A549 (cell line): ENCODE data around the gene LRRC3.

Source experiments
- EP300 ChIP-seq, 2 experiments: fragments of >200 bp; sonication (Bioruptor Twin); formaldehyde crosslinking; IDR thresholded peaks; 2 replicates in 1 of 2; 3 replicates in 1 of 2; pipeline ENCODE4 v1.6.1; 2016 to 2017
- FOSL2 ChIP-seq, 2 experiments: fragments of 450-650 bp in 1 of 2; fragments of >200 bp in 1 of 2; sonication (Bioruptor Twin) in 1 of 2; formaldehyde crosslinking; IDR thresholded peaks; 2 replicates each; pipeline versions ENCODE4 v1.5.0 to v1.6.1; 2016 to 2020; ENCODE audit warnings: mild to moderate bottlenecking in 1 of 2, moderate library complexity in 1 of 2
- HDAC2 ChIP-seq: fragments of 200-600 bp; sonication (generic); IDR thresholded peaks from 2 replicates; pipeline ENCODE4 v1.6.1; 2016
- MAX ChIP-seq: IDR thresholded peaks from 2 replicates; pipeline ENCODE4 v1.6.1; 2012
- POLR2A ChIP-seq: IDR thresholded peaks from 2 replicates; pipeline ENCODE4 v1.6.1; 2012; ENCODE audit warnings: mild to moderate bottlenecking, low read length
- POLR2AphosphoS2 ChIP-seq: conservative IDR thresholded peaks from 2 replicates; pipeline ENCODE4 v1.6.1; 2012; ENCODE audit warnings: low read length, improper control_type of control experiment, inconsistent platforms
- RFX5 ChIP-seq: fragments of 450-650 bp; IDR thresholded peaks from 2 replicates; pipeline ENCODE4 v1.7.1; 2014; ENCODE audit warnings: antibody characterized with exemption, mild to moderate bottlenecking, moderate library complexity
- SMC3 ChIP-seq: fragments of >200 bp; sonication (Bioruptor Twin); formaldehyde crosslinking; IDR thresholded peaks from 3 replicates; pipeline ENCODE4 v1.6.1; 2018; ENCODE audit warnings: inconsistent platforms
- ZC3H11A ChIP-seq: fragments of 450-650 bp; IDR thresholded peaks from 2 replicates; pipeline ENCODE4 v1.6.1; 2014; ENCODE audit warnings: antibody characterized with exemption, mild to moderate bottlenecking
- TF ChIP-seq, protein P1 (sequence below): fragments of >200 bp; sonication (Bioruptor Twin); formaldehyde crosslinking; IDR thresholded peaks from 3 replicates; pipeline ENCODE4 v1.5.1; 2016

DNA sequence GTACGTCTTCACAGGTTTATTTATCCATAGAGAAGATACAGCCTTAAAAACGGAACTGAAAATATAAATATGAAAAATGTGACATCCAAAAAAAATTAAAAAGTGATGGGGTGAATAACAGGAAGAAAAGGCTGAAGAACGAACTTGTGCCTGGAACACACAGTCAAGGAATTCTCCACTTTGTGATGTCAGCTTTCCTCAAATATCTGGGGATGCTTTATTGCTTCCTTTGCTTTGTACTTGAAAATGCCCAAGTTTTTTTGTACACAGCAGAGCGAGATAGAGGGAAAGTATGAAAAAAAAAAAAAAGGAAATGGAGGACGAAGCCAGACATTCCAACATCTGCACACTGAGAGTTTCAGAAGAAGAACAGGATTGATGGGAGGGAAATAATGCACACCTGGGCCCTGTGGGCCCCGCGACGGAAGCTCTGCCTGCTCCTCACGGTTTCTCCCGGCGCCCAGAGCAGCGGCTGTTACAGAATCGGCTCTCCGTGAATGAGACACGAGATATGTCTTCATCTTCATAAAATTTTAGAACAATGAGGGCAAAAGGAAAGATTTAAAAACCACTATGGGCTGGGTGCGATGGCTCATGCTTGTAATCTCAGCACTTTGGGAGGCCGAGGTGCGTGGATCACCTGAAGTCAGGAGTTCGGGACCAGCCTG is 10.0 kb upstream of the LRRC3 start:
- no peak for TF ChIP-seq FOSL2 (IDR thresholded peaks at IDR 0.05)
- no peak for TF ChIP-seq FOSL2 (CRISPR knock-in tag; IDR thresholded peaks at IDR 0.05)
- TF ChIP-seq, protein P1, sequence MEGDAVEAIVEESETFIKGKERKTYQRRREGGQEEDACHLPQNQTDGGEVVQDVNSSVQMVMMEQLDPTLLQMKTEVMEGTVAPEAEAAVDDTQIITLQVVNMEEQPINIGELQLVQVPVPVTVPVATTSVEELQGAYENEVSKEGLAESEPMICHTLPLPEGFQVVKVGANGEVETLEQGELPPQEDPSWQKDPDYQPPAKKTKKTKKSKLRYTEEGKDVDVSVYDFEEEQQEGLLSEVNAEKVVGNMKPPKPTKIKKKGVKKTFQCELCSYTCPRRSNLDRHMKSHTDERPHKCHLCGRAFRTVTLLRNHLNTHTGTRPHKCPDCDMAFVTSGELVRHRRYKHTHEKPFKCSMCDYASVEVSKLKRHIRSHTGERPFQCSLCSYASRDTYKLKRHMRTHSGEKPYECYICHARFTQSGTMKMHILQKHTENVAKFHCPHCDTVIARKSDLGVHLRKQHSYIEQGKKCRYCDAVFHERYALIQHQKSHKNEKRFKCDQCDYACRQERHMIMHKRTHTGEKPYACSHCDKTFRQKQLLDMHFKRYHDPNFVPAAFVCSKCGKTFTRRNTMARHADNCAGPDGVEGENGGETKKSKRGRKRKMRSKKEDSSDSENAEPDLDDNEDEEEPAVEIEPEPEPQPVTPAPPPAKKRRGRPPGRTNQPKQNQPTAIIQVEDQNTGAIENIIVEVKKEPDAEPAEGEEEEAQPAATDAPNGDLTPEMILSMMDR = no peak
- TF ChIP-seq POLR2A = no peak
- no peak for TF ChIP-seq ZC3H11A
- no peak for TF ChIP-seq RFX5
- no peak for TF ChIP-seq SMC3
- TF ChIP-seq HDAC2 = no peak
- no peak for TF ChIP-seq MAX
- no peak for TF ChIP-seq POLR2AphosphoS2
- no peak for TF ChIP-seq EP300 (IDR thresholded peaks at IDR 0.05)
